Gastrocnemius medialis (tissue), 4 donors: ENCODE measurements around the gene PTPA. TPM values are rescaled to one million over a fixed set of nuclear protein-coding genes. Genes with fewer than 3 reads are reported as not detected.

ENCODE experiments used
- ATAC-seq, 2 donors: fragments of 150-250 bp; one replicate each; pipeline ENCODE4 v1.9.1; 2016
- DNase-seq, 2 donors: peaks; one replicate each; pipeline ENCODE4 v3.0.0-alpha.2; 2019
- H3K27ac ChIP-seq, 4 donors: fragments of 200-600 bp; sonication (generic); 1 replicate in 1 of 4; 2 replicates in 3 of 4; pipeline ENCODE4 v1.5.1; 2016 to 2018; ENCODE audit warnings: mild to moderate bottlenecking in 2 of 4, moderate library complexity in 1 of 4
- H3K27me3 ChIP-seq, 3 donors: fragments of 200-600 bp; sonication (generic) in 2 of 3; 1 replicate in 1 of 3; 2 replicates in 2 of 3; pipeline versions ENCODE4 v1.5.1 to v1.6.0; 2016 to 2019; ENCODE audit warnings: mild to moderate bottlenecking in 1 of 3, moderate library complexity in 1 of 3
- H3K36me3 ChIP-seq, 2 donors: fragments of 200-600 bp; sonication (generic) in 1 of 2; one replicate each; pipeline ENCODE4 v1.5.1; 2017 to 2018
- H3K4me1 ChIP-seq, 2 donors: fragments of 200-600 bp; sonication (generic) in 1 of 2; one replicate each; pipeline ENCODE4 v1.5.1; 2016 to 2017; ENCODE audit warnings: mild to moderate bottlenecking in 2 of 2
- H3K4me3 ChIP-seq, 4 donors: fragments of 200-600 bp; sonication (generic) in 3 of 4; 1 replicate in 1 of 4; 2 replicates in 3 of 4; pipeline ENCODE4 v1.5.1; 2016 to 2019; ENCODE audit warnings: mild to moderate bottlenecking in 2 of 4
- H3K9me3 ChIP-seq, 3 donors: fragments of 200-600 bp; sonication (generic) in 2 of 3; 1 replicate in 1 of 3; 2 replicates in 2 of 3; pipeline ENCODE4 v1.5.1; 2016 to 2019
- CTCF ChIP-seq, 5 experiments: fragments of 450-650 bp in 3 of 5; fragments of 200-600 bp in 2 of 5; sonication (generic) in 2 of 5; IDR thresholded peaks in 4 of 5; conservative IDR thresholded peaks in 1 of 5; 1 replicate in 4 of 5; 2 replicates in 1 of 5; pipeline ENCODE4 v1.5.1; 2016 to 2019; ENCODE audit warnings: antibody characterized with exemption in 5 of 5, mild to moderate bottlenecking in 3 of 5, moderate library complexity in 3 of 5
- POLR2A ChIP-seq, 2 donors: fragments of 450-650 bp; IDR thresholded peaks; one replicate each; pipeline ENCODE4 v1.6.1; 2017; ENCODE audit warnings: antibody characterized with exemption in 2 of 2, mild to moderate bottlenecking in 2 of 2, moderate library complexity in 2 of 2
- in situ Hi-C, 4 donors: fragments of 200-750 bp; cut with MboI; loops; one replicate each; pipeline versions ENCODE4 v1.15.0 to v1.8.0; 2017; ENCODE audit warnings: low sequenced_read_pairs in 4 of 4
- intact Hi-C: fragments of 100-400 bp; cut with DNase I; formaldehyde crosslinking; loops from one replicate; pipeline ENCODE4 v1.15.1; 2023; ENCODE audit warnings: low total_unique reads
- total RNA-seq, 4 donors: library from RNA; depleted of rRNA; stranded (reverse); fragments of >200 nt; gene quantifications; one replicate each; pipeline versions ENCODE4 v1.1.0 to v1.2.3, GENCODE V29; 2016

The PTPA gene
- 10 to 100 TPM; 37.6 to 71.6 (median 53.5) TPM for total RNA-seq

- ATAC-seq (peak; percentile 78 to 84), DNase-seq (peak; percentile 98)
- H3K4me3 ChIP-seq: peak within 1 kb of the TSS; percentile 68 to 99 (median 91)
- peaks cover 55 to 60% of the 10 kb centered on the region in 2 donors for H3K4me1 ChIP-seq
- H3K9me3 ChIP-seq: no peaks in the 10 kb centered on the region
- no peaks in the 10 kb centered on the region for H3K36me3 ChIP-seq
- H3K27me3 ChIP-seq: no peaks in the 10 kb centered on the region
- TF ChIP-seq CTCF (IDR thresholded peaks at IDR 0.05 in 4 of 5, conservative IDR thresholded peaks at IDR 0.05 in 1 of 5) (peak in 1 of 5 experiments; percentile 12), POLR2A (IDR thresholded peaks at IDR 0.05) (peak; percentile 97 to 99)
- intact Hi-C loops (loop anchor here (2.0 kb wide), 2 partner anchors 30 to 82 kb away; partner anchors contain the start of genes DOLPP1 and SH3GLB2), in situ Hi-C loops (no loop called here)
- peak within 1 kb of the TSS; percentile 92 to 99 (median 96) for H3K27ac ChIP-seq
Measured at GRCh38 chr9:129110740-129111527, at the start of gene PTPA, which contains the start of gene CRAT. PTPA (plus strand) TSS chr9:129111415; CDS start chr9:129111601, 186 bp downstream. CRAT (minus strand) TSS chr9:129110793; CDS start chr9:129110509, 284 bp downstream.

GRCh38 chr9:129063061-129063460 lies 48.2 kb upstream of the PTPA start:
- Histone ChIP-seq H3K27ac (no peak overlapping the region), H3K36me3 (peaks cover 0 to 72% of the 10 kb centered on the region in 2 donors), H3K4me3 (no peak overlapping the region), H3K4me1 (no peaks in the 10 kb centered on the region), H3K27me3 (no peaks in the 10 kb centered on the region), H3K9me3 (no peaks in the 10 kb centered on the region)
- DNase-seq: no peak
- intact Hi-C loops (no loop called here), in situ Hi-C loops (no loop called here)
- TF ChIP-seq CTCF (IDR thresholded peaks at IDR 0.05 in 4 of 5, conservative IDR thresholded peaks at IDR 0.05 in 1 of 5) (no peak), POLR2A (IDR thresholded peaks at IDR 0.05) (no peak)
- no peak for ATAC-seq

GRCh38 chr9:129064499-129064908 lies 46.7 kb upstream of the PTPA start:
- DNase-seq: no peak
- in situ Hi-C loops: no loop called here
- peaks cover 0 to 71% of the 10 kb centered on the region in 2 donors for H3K36me3 ChIP-seq
- ATAC-seq: no peak
- H3K27ac ChIP-seq: no peak overlapping the region
- no peaks in the 10 kb centered on the region for H3K9me3 ChIP-seq
- H3K4me3 ChIP-seq: no peak overlapping the region
- no peaks in the 10 kb centered on the region for H3K4me1 ChIP-seq
- intact Hi-C loops: no loop called here
- TF ChIP-seq CTCF (IDR thresholded peaks at IDR 0.05 in 4 of 5, conservative IDR thresholded peaks at IDR 0.05 in 1 of 5) (no peak), POLR2A (IDR thresholded peaks at IDR 0.05) (no peak)
- H3K27me3 ChIP-seq: no peaks in the 10 kb centered on the region

GRCh38 chr9:129068110-129068509 lies 43.1 kb upstream of the PTPA start:
- in situ Hi-C loops: no loop called here

More at GRCh38 chr9:129068110-129068509, 43.1 kb upstream of the PTPA start:
- no peak overlapping the region for H3K4me3 ChIP-seq
- ATAC-seq (no peak), DNase-seq (no peak)
- H3K27me3 ChIP-seq: no peaks in the 10 kb centered on the region
- intact Hi-C loops: no loop called here
- no peaks in the 10 kb centered on the region for H3K9me3 ChIP-seq
- no peaks in the 10 kb centered on the region for H3K4me1 ChIP-seq
- no peak overlapping the region for H3K27ac ChIP-seq
- TF ChIP-seq POLR2A (IDR thresholded peaks at IDR 0.05) (no peak), CTCF (IDR thresholded peaks at IDR 0.05 in 4 of 5, conservative IDR thresholded peaks at IDR 0.05 in 1 of 5) (no peak)
- H3K36me3 ChIP-seq: peaks cover 0 to 55% of the 10 kb centered on the region in 2 donors
